Measurements from ENCODE around the gene NKX3-2. TPM values are rescaled to one million over a fixed set of nuclear protein-coding genes. Genes with fewer than 3 reads are reported as not detected.

The NKX3-2 gene
- total RNA-seq, 1 experiment from 2014 or later, result 0.07 TPM

GRCh38 chr4:13511101-13511500 lies 33.2 kb downstream of the NKX3-2 start:
- TF ChIP-seq EZH2 (IDR thresholded peaks at IDR 0.05; ENCODE audit: low read length, unreplicated experiment), result no peak
- TF ChIP-seq EZH2phosphoT487 (IDR thresholded peaks at IDR 0.05; ENCODE audit: borderline replicate concordance, low read length), result no peak
- TF ChIP-seq CTCF (conservative IDR thresholded peaks at IDR 0.05; ENCODE audit: low read depth, low read length), result no peak
- no peak overlapping the region for H2AFZ ChIP-seq (ENCODE audit: low read length)
- no peaks in the 10 kb centered on the region for H3K79me2 ChIP-seq (ENCODE audit: low read length)
- ChIA-PET POLR2A (ENCODE audit: unreplicated experiment) (no interaction called here), CTCF (no interaction called here)
- peak; percentile 4 for DNase-seq
- H4K20me1 ChIP-seq (ENCODE audit: low read length), result no peaks in the 10 kb centered on the region
- intact Hi-C loops (cut with micrococcal nuclease), result no loop called here
- no peak overlapping the region for H3K27ac ChIP-seq (ENCODE audit: low read length)
- no peaks in the 10 kb centered on the region for H3F3A ChIP-seq (ENCODE audit: low read length, unreplicated experiment)
- no peaks in the 10 kb centered on the region for H3K9me2 ChIP-seq (replicated peaks; ENCODE audit: low read length)
- no peaks in the 10 kb centered on the region for H3K36me3 ChIP-seq (ENCODE audit: low read depth, low read length)
- H3K4me1 ChIP-seq (ENCODE audit: insufficient read depth, low read length), result no peaks in the 10 kb centered on the region
- no peak for ATAC-seq
- no peak overlapping the region for H3K4me3 ChIP-seq (ENCODE audit: low read length)
- H3K27me3 ChIP-seq (ENCODE audit: low read length), result peaks cover 31% of the 10 kb centered on the region
- BruUV-seq (replicated peaks), result no TSS peak
- no peak overlapping the region for H3K4me2 ChIP-seq (ENCODE audit: low read length)
- no peaks in the 10 kb centered on the region for H3K9me3 ChIP-seq (ENCODE audit: low read length)
- no peak overlapping the region for H3K9ac ChIP-seq (ENCODE audit: low read length)

GRCh38 chr4:13509442-13509841 lies 34.9 kb downstream of the NKX3-2 start:
- ChIA-PET CTCF (no interaction called here), POLR2A (ENCODE audit: unreplicated experiment) (no interaction called here)
- no peak overlapping the region for H2AFZ ChIP-seq (ENCODE audit: low read length)
- no peak overlapping the region for H3K27ac ChIP-seq (ENCODE audit: low read length)
- DNase-seq, result no peak
- no peak for ATAC-seq
- H3K4me2 ChIP-seq (ENCODE audit: low read length), result no peak overlapping the region
- no peaks in the 10 kb centered on the region for H3K79me2 ChIP-seq (ENCODE audit: low read length)
- intact Hi-C loops (cut with micrococcal nuclease), result no loop called here
- H3K36me3 ChIP-seq (ENCODE audit: low read depth, low read length), result no peaks in the 10 kb centered on the region
- BruUV-seq (replicated peaks), result no TSS peak
- no peaks in the 10 kb centered on the region for H3K4me1 ChIP-seq (ENCODE audit: insufficient read depth, low read length)
- H3K9ac ChIP-seq (ENCODE audit: low read length), result no peak overlapping the region
- H3K9me2 ChIP-seq (replicated peaks; ENCODE audit: low read length), result no peaks in the 10 kb centered on the region
- no peak for TF ChIP-seq EZH2phosphoT487 (IDR thresholded peaks at IDR 0.05; ENCODE audit: borderline replicate concordance, low read length)
- TF ChIP-seq EZH2 (IDR thresholded peaks at IDR 0.05; ENCODE audit: low read length, unreplicated experiment), result no peak
- no peak for TF ChIP-seq CTCF (conservative IDR thresholded peaks at IDR 0.05; ENCODE audit: low read depth, low read length)
- peaks cover 23% of the 10 kb centered on the region for H3K27me3 ChIP-seq (ENCODE audit: low read length)
- no peak overlapping the region for H3K4me3 ChIP-seq (ENCODE audit: low read length)
- no peaks in the 10 kb centered on the region for H3K9me3 ChIP-seq (ENCODE audit: low read length)
- no peaks in the 10 kb centered on the region for H4K20me1 ChIP-seq (ENCODE audit: low read length)
- no peaks in the 10 kb centered on the region for H3F3A ChIP-seq (ENCODE audit: low read length, unreplicated experiment)

- H3K4me3 ChIP-seq (ENCODE audit: low read length), result no peak overlapping the region
- H3K9me3 ChIP-seq (ENCODE audit: low read length), result no peaks in the 10 kb centered on the region
- TF ChIP-seq EZH2phosphoT487 (IDR thresholded peaks at IDR 0.05; ENCODE audit: borderline replicate concordance, low read length), result no peak
- no peak for TF ChIP-seq CTCF (conservative IDR thresholded peaks at IDR 0.05; ENCODE audit: low read depth, low read length)
- no peak for TF ChIP-seq EZH2 (IDR thresholded peaks at IDR 0.05; ENCODE audit: low read length, unreplicated experiment)
- ChIA-PET CTCF (no interaction called here), POLR2A (ENCODE audit: unreplicated experiment) (no interaction called here)
- H3K9ac ChIP-seq (ENCODE audit: low read length), result no peak overlapping the region
- H3K4me1 ChIP-seq (ENCODE audit: insufficient read depth, low read length), result no peaks in the 10 kb centered on the region
- H2AFZ ChIP-seq (ENCODE audit: low read length), result no peak overlapping the region
- no peaks in the 10 kb centered on the region for H3K9me2 ChIP-seq (replicated peaks; ENCODE audit: low read length)
- no peaks in the 10 kb centered on the region for H3F3A ChIP-seq (ENCODE audit: low read length, unreplicated experiment)
- no peak overlapping the region for H3K27ac ChIP-seq (ENCODE audit: low read length)
- H3K27me3 ChIP-seq (ENCODE audit: low read length), result peaks cover 44% of the 10 kb centered on the region
- no peaks in the 10 kb centered on the region for H4K20me1 ChIP-seq (ENCODE audit: low read length)
- DNase-seq (no peak), ATAC-seq (no peak)
- intact Hi-C loops (cut with micrococcal nuclease), result no loop called here
- no TSS peak for BruUV-seq (replicated peaks)
- no peak overlapping the region for H3K4me2 ChIP-seq (ENCODE audit: low read length)
- H3K36me3 ChIP-seq (ENCODE audit: low read depth, low read length), result no peaks in the 10 kb centered on the region
- no peaks in the 10 kb centered on the region for H3K79me2 ChIP-seq (ENCODE audit: low read length)
Measured at GRCh38 chr4:13504374-13504773, 39.9 kb downstream of the NKX3-2 start.
